Activated naive CD4-positive, alpha-beta T cell treated with anti-CD3 and anti-CD28 coated beads for 36 hours (primary cell): ENCODE data around the gene SH3YL1. TPM values are rescaled to one million over a fixed set of nuclear protein-coding genes. Genes with fewer than 3 reads are reported as not detected.
"Not testable (repeated sequence)": the region's sequence is repeated elsewhere in the genome, so short reads cannot be mapped to it uniquely, and the experiment has no call there.

Experiments used
- CTCF ChIA-PET: fragments of 350-600 bp; sonication (Branson Sonifier 250); formaldehyde crosslinking; loops from one replicate; lab custom pipeline; 2021; ENCODE audit warnings: antibody characterized with exemption; lab: Charles Lee
- DNase-seq: peaks from one replicate; pipeline ENCODE4 v3.0.0-alpha.2; 2020
- H3K27ac Mint-ChIP-seq: one replicate; pipeline ENCODE4 v1.8.0; 2021; ENCODE audit warnings: mild to moderate bottlenecking, mixed read lengths
- H3K27me3 Mint-ChIP-seq: one replicate; pipeline ENCODE4 v1.8.0; 2021; ENCODE audit warnings: low read depth, mixed read lengths
- H3K36me3 Mint-ChIP-seq: one replicate; pipeline ENCODE4 v1.8.0; 2021; ENCODE audit warnings: low read depth, mixed read lengths
- H3K4me1 Mint-ChIP-seq: one replicate; pipeline ENCODE4 v1.8.0; 2021; ENCODE audit warnings: low read depth, mixed read lengths
- H3K4me3 Mint-ChIP-seq: one replicate; pipeline ENCODE4 v1.8.0; 2021; ENCODE audit warnings: mild to moderate bottlenecking, moderate library complexity, mixed read lengths
- H3K9me3 Mint-ChIP-seq: one replicate; pipeline ENCODE4 v1.8.0; 2021; ENCODE audit warnings: mixed read lengths
- intact Hi-C: fragments of 100-400 bp; cut with micrococcal nuclease; formaldehyde crosslinking; loops from one replicate; pipeline ENCODE4 v1.15.1; 2023
- total RNA-seq, 2 experiments: library from RNA; stranded (reverse); gene quantifications; one replicate each; pipeline ENCODE4 v1.2.3, GENCODE V29; 2021

SH3YL1 gene
- total RNA-seq, 2 experiments from 2014 or later, result 17.1 to 17.9 TPM

DNA sequence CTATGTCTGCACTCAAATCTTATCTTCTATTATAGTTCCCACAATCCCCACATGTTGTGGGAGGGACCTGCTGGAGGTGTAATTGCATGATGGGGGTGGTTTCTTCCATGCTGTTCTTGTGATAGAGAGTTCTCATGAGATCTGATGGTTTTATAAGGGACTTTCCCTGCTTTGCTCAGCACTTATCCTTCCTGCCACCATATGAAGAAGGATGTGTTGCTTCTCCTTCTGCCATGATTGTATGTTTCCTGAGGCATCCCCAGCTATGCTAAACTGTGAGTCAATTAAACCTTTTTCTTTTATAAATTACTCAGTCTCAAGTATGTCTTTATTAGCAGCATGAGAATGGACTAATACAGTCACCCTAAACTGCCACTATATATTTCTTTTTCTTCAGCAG is 79.1 kb downstream of the SH3YL1 start:
- H3K27ac Mint-ChIP-seq, result no peak overlapping the region
- no peaks in the 10 kb centered on the region for H3K27me3 Mint-ChIP-seq
- H3K4me3 Mint-ChIP-seq, result no peak overlapping the region
- H3K9me3 Mint-ChIP-seq, result peaks cover 18% of the 10 kb centered on the region
- DNase-seq, result no peak
- H3K4me1 Mint-ChIP-seq, result peaks cover 22% of the 10 kb centered on the region
- intact Hi-C loops, result no loop called here
- CTCF ChIA-PET, result no interaction called here
- H3K36me3 Mint-ChIP-seq, result peaks cover 12% of the 10 kb centered on the region

- CTCF ChIA-PET, result no interaction called here
- no peak for DNase-seq
- no peak overlapping the region for H3K27ac Mint-ChIP-seq
- peaks cover 30% of the 10 kb centered on the region for H3K4me1 Mint-ChIP-seq
- intact Hi-C loops, result no loop called here
- peaks cover 13% of the 10 kb centered on the region for H3K9me3 Mint-ChIP-seq
- H3K27me3 Mint-ChIP-seq, result no peaks in the 10 kb centered on the region
- no peak overlapping the region for H3K4me3 Mint-ChIP-seq
- peaks cover 12% of the 10 kb centered on the region for H3K36me3 Mint-ChIP-seq
Measured at GRCh38 chr2:182509-183122, 81.2 kb downstream of the SH3YL1 start.

DNA sequence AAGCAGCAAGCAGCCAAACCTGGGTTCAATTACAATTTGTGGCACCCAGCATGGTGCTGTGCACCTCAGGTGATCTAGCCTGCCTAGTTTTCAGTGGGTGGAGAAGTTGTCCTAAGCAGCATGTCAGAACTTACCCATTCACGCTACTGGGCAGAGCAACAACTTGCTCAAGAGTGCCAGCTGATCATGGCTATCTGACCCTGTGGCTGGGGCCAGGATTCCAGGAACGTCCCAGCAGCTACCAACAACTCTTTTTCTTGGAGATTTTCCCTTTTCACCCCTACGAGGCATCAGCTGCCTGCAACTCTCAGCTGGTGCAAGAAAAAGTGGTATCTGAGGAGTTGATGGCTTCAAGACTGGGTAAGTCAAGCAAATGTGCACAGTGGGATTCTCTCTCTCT is 83.5 kb downstream of the SH3YL1 start:
- intact Hi-C loops, result no loop called here
- no peak overlapping the region for H3K4me3 Mint-ChIP-seq
- CTCF ChIA-PET, result no interaction called here

DNA sequence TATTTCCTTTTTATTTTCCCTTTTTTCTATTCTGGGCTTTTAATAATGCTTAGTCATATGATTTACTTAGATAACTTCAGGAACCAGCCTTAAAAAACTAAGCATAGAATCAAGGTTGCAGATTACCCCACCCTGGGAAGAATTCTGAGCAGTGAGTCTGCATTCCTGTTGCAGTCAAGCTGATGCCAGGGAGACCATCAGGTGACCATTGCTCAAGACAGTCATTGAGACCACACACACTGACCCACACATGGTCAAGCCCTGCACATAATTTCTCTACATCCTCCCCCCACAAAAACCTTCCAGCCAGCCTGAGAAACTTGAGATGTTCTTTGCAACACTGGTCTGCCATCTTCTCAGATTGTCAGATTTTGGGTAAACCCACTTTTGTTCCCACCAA is 83.9 kb downstream of the SH3YL1 start:
- Mint-ChIP-seq H3K4me1 (peaks cover 53% of the 10 kb centered on the region), H3K36me3 (peaks cover 9% of the 10 kb centered on the region)

More for the DNA sequence above, 83.5 kb downstream of the SH3YL1 start:
- Mint-ChIP-seq H3K36me3 (peaks cover 9% of the 10 kb centered on the region), H3K4me1 (peaks cover 52% of the 10 kb centered on the region), H3K9me3 (peaks cover 7% of the 10 kb centered on the region), H3K27me3 (no peaks in the 10 kb centered on the region), H3K27ac (no peak overlapping the region)
- DNase-seq, result no peak

GRCh38 chr2:177733-178132 is 86.1 kb downstream of the SH3YL1 start:
- H3K27me3 Mint-ChIP-seq, result no peaks in the 10 kb centered on the region
- DNase-seq, result no peak
- H3K4me3 Mint-ChIP-seq, result no peak overlapping the region
- CTCF ChIA-PET, result no interaction called here
- no peak overlapping the region for H3K27ac Mint-ChIP-seq
- peaks cover 35% of the 10 kb centered on the region for H3K4me1 Mint-ChIP-seq
- H3K36me3 Mint-ChIP-seq, result no peaks in the 10 kb centered on the region
- intact Hi-C loops, result no loop called here
- no peaks in the 10 kb centered on the region for H3K9me3 Mint-ChIP-seq

More for the DNA sequence above, 83.9 kb downstream of the SH3YL1 start:
- H3K4me3 Mint-ChIP-seq, result no peak overlapping the region
- peaks cover 7% of the 10 kb centered on the region for H3K9me3 Mint-ChIP-seq
- intact Hi-C loops, result no loop called here
- H3K27me3 Mint-ChIP-seq, result no peaks in the 10 kb centered on the region
- CTCF ChIA-PET, result no interaction called here
- no peak overlapping the region for H3K27ac Mint-ChIP-seq
- DNase-seq, result no peak

- Mint-ChIP-seq H3K4me3 (no peak overlapping the region), H3K9me3 (no peaks in the 10 kb centered on the region), H3K4me1 (peaks cover 35% of the 10 kb centered on the region), H3K27ac (no peak overlapping the region), H3K27me3 (no peaks in the 10 kb centered on the region), H3K36me3 (no peaks in the 10 kb centered on the region)
- intact Hi-C loops, result no loop called here
- no peak for DNase-seq
- CTCF ChIA-PET, result no interaction called here
Measured at GRCh38 chr2:176917-177316, 86.9 kb downstream of the SH3YL1 start.

- intact Hi-C loops, result no loop called here
- Mint-ChIP-seq H3K27ac (peak overlapping the region; percentile 70), H3K4me3 (peak overlapping the region; percentile 5)
Measured at GRCh38 chr2:175880-176820, 87.7 kb downstream of the SH3YL1 start.

DNA sequence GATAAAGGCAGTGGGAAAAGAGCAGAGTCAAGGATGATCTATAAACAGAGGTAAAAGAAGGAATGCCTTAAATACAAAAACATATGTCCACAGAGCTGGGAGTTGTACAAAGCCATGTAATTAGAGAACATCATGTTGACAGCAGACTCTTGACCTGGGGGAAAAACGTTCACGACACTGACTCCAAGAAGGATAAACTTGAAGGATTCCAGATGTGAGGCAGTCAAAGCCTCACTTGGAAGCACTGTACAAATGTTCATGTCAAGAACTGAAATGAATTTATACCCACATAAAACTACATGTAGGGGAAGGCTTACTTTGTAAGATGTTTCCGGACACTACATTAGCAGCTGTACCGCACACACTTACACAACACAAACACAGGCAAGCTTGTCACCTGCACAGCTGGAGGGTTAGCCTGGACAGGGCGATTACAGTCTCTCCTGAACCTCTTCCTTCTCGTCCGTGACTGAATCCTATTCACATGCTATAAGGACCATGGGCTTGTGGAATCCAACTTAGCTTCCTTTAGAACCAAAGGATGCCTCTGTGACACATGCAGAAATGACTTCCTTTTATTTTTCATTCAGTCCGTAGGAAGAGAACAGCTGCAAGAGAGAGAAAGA is 88.6 kb downstream of the SH3YL1 start:
- DNase-seq, result no peak
- Mint-ChIP-seq H3K4me1 (peaks cover 35% of the 10 kb centered on the region), H3K27ac (no peak overlapping the region), H3K9me3 (no peaks in the 10 kb centered on the region), H3K27me3 (no peaks in the 10 kb centered on the region), H3K36me3 (no peaks in the 10 kb centered on the region), H3K4me3 (peak overlapping the region; percentile 5)
- intact Hi-C loops, result no loop called here
- CTCF ChIA-PET, result interaction anchor here (1.3 kb wide), 1 partner anchor 11 kb away, joined by 4 read pairs; no protein-coding TSS in a partner anchor

More at GRCh38 chr2:175880-176820, 87.7 kb downstream of the SH3YL1 start:
- peak; percentile 59 for DNase-seq
- peaks cover 35% of the 10 kb centered on the region for H3K4me1 Mint-ChIP-seq
- H3K36me3 Mint-ChIP-seq, result no peaks in the 10 kb centered on the region
- CTCF ChIA-PET, result interaction anchor here (1.3 kb wide), 1 partner anchor 10 kb away, joined by 4 read pairs; no protein-coding TSS in a partner anchor
- H3K9me3 Mint-ChIP-seq, result no peaks in the 10 kb centered on the region
- H3K27me3 Mint-ChIP-seq, result no peaks in the 10 kb centered on the region

DNA sequence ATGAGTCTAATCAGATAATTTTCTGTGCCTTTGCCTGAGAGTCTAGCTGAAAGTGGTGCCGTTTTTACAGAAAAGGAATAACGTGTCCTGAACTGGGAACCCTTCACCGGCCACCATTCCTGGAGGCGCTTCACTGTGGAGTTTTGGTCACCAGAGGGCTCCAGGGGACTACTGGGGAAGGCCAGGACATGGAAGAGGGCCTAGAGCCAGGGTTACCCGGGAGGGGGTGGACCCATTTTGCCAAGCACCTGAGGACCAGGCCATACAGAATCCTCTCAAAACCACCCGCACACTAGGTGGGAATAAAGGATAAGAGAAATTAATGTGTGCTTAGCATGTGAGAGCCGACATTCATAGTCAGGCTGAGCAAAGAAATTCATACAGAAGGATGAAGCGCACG is 91.7 kb downstream of the SH3YL1 start:
- not testable (repeated sequence) for H3K27me3 Mint-ChIP-seq, H3K27ac Mint-ChIP-seq, H3K36me3 Mint-ChIP-seq, H3K4me3 Mint-ChIP-seq, H3K9me3 Mint-ChIP-seq
- H3K4me1 Mint-ChIP-seq, result peaks cover 22% of the 10 kb centered on the region
- CTCF ChIA-PET, result interaction anchor here (0.6 kb wide), 1 partner anchor 12 kb away, joined by 3 read pairs; no protein-coding TSS in a partner anchor
- intact Hi-C loops, result loop anchor here (1.0 to 5.0 kb wide), 2 partner anchors 118 to 465 kb away; no protein-coding TSS in a partner anchor
- peak; percentile 25 for DNase-seq

DNA sequence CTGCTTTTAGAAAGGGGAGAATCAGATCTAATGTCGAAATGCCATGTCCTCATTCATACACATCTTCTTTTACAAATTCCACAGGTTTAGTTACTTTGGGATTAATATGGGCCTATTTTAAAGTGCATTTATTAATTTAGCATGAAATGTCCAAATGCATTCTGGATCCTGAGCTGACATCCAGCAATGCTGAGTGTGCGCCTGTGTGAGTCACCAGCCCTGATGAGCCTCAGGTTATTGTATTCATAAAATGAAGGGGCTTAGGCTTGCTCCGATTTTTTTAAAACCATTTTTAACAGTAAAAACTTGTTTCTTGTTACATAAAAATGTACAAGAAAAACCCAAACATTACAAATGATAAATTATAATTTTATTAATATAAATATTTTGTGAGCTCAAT is 94.1 kb downstream of the SH3YL1 start:
- Mint-ChIP-seq H3K36me3 (no peaks in the 10 kb centered on the region), H3K4me3 (no peak overlapping the region), H3K27me3 (no peaks in the 10 kb centered on the region), H3K9me3 (peaks cover 2% of the 10 kb centered on the region), H3K4me1 (peaks cover 6% of the 10 kb centered on the region), H3K27ac (no peak overlapping the region)
- CTCF ChIA-PET, result no interaction called here
- intact Hi-C loops, result loop anchor here (5.0 kb wide), 1 partner anchor 468 kb away; no protein-coding TSS in a partner anchor
- DNase-seq, result no peak
